Measurements from ENCODE around the gene SLC38A3. TPM values are rescaled to one million over a fixed set of nuclear protein-coding genes. Genes with fewer than 3 reads are reported as not detected.
"Not testable (repeated sequence)": the region's sequence is repeated elsewhere in the genome, so short reads cannot be mapped to it uniquely, and the experiment has no call there.

SLC38A3 gene
- polyA plus RNA-seq, 1 donor: 3.9 TPM

DNA sequence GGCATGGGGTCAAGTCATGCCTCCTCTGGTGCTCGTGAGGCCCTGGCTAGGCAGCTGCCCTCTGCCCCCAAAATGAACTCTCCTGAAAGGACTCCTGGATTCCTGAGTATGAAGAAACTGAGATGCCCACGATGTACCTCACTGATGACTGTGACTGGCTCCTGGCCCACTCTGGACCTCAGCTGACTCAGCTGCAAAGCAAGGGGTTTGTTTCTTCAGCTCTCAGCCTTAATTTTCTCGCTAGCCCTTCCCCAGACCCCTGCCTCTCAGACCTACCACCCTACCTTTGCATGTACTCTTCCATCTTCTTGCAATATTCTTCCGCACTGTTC lies 25.7 kb downstream of the SLC38A3 start:
- DNase-seq (ENCODE audit: low read depth): no peak

DNA sequence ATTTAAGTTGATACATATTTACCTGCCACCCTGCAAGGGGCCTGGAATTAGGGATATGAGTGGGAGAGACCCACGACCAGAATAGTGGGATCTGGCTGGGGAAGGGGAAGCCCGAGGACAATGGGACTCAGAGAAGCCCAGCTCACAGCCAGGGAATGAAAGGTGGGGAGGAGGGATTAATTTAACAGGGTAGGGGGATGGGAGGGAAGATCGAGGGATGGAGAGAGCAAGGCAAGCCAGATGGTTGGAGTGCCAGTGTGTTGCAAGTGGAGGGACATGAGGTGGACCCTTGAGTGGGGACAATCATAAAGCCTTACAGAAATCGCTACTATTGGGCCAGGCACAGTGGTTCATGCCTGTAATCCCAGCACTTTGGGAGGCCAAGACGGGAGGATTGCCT lies 26.5 kb downstream of the SLC38A3 start:
- DNase-seq (ENCODE audit: low read depth): no peak

DNA sequence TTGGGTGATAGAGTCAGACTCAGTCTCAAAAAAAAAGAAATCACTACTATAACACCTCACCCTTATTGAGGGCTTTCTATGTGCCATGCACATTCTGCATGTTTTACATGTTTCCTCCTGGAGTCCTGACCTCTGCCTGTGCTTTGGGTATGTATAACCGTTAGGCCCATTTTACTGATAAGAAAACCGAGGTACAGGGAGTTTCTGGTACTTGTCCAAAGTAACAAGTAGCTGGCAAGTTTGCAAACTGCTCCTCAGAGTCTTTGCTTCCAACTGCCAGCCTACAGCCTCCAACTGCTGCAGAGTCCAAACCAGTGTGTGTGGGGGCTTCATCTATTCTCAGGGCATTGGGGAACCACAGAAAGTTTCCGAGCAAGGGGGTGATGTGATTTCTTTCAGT lies 27.2 kb downstream of the SLC38A3 start:
- no peak for DNase-seq (ENCODE audit: low read depth)

DNA sequence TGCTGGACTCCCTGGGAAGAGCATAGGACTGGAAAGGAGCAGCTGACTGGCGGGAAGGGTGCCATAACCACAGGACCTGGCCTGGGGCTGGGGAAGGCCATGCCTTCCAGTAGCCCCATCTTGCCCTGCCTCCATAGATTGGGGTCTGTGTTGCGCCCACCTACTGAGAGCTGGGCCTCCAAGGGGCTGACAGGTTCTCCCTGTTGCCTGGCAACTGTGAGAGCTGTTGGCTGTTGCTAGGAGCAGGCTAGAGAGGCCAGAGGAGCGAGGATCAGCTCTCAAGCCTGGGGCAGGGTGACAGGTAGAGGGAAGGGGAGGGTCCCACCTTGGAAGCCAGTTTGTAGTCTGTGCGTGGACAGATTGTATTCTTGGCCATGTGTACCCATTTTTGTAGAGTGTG lies 28.1 kb downstream of the SLC38A3 start:
- no peak for DNase-seq (ENCODE audit: low read depth)

DNA sequence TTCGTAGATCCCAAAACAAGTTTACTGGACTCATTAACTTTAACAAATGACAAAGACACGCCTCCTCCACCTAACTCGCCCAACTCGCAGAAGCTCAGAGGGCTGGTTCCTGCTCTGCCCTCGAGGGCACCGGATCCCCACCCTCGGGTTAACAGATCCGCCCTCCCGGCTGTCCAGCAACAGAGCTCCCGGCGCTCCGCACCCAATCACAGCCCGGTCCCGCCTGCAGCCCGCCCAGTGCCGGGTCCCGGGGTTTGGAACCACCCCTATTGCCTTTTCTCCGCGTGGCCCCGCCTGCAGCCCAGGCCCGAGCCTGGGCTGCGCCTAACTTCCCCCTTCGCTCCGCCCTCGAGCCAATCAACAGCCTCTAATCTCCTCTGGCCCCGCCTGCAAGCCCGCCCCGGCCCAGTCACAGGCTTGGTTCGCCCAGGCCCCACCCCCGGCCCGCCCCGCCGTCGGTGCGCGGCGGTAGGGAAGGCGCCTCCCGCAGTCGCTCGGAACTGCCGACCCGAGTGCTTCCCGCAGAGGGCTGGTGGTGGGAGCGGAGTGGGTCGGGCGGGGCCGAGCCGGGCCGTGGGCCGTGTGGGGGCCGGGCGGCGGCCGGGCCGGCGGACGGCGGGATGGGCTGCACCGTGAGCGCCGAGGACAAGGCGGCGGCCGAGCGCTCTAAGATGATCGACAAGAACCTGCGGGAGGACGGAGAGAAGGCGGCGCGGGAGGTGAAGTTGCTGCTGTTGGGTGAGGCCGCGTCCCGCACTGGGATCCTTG lies 30.8 kb downstream of the SLC38A3 start, which contains the start of gene GNAI2:
TSS of gene GNAI2 (plus strand) at position 489 of the 768 bp plus-strand sequence. CDS start at position 621, 132 bp downstream.
- peak; percentile 95 for DNase-seq (ENCODE audit: low read depth)

DNA sequence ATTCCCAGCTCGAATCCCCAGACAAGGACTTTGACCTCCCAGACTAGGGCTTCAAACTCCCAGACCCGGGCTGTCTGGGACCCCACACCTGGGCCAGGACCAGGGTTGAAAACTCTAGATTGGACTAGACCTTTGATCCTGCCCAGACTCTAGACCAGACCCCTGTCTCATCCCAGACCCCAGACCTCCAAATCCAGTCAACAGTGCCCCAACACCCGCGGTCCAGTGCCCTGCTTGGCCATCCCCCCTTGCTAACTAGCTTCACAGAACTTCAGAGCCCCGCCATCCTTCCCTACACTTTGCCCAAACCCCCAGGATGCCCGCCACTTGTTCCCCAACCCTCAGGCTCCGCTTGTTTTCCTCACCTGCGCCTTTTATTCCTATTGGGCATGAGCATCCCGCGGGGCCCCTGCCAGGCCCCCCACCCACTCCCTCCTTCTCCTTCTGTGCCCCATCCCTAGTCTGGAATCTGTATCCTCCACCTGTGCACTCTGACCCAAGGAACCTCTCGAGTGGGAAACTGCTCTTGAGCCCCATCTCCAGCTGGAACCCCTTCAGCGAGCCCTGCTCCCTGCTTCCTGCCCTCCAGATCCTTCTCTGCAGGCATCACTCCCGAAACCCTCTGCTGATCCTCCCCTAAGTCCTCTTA lies 31.5 kb downstream of the SLC38A3 start:
- DNase-seq (ENCODE audit: low read depth): no peak

DNA sequence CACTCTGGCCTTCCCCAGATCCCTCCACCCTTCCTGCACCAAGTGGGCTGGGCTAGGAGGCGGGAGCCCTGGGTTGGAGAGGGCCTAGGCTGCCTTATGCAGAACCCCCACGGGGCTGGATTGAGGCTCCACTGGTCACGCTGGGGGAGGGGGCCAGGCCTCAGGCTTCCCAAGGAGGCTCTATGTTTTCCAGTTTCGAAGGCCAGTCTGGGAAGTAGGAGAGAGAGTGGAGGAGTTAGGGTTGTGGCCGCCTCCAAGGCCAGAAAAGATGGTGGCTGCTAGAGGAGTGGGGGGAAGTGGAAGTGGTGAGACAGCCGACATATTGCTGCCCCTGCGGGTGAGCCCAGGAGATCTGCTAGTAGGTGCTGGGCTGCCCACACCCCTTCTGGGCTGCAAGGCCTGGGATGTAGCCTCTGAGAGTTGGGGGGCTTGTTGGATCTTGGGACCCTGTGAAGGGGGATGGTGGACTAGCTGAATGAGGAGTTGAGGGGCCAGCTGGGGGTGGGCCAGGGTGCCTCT lies 32.1 kb downstream of the SLC38A3 start:
- DNase-seq (ENCODE audit: low read depth): no peak

DNA sequence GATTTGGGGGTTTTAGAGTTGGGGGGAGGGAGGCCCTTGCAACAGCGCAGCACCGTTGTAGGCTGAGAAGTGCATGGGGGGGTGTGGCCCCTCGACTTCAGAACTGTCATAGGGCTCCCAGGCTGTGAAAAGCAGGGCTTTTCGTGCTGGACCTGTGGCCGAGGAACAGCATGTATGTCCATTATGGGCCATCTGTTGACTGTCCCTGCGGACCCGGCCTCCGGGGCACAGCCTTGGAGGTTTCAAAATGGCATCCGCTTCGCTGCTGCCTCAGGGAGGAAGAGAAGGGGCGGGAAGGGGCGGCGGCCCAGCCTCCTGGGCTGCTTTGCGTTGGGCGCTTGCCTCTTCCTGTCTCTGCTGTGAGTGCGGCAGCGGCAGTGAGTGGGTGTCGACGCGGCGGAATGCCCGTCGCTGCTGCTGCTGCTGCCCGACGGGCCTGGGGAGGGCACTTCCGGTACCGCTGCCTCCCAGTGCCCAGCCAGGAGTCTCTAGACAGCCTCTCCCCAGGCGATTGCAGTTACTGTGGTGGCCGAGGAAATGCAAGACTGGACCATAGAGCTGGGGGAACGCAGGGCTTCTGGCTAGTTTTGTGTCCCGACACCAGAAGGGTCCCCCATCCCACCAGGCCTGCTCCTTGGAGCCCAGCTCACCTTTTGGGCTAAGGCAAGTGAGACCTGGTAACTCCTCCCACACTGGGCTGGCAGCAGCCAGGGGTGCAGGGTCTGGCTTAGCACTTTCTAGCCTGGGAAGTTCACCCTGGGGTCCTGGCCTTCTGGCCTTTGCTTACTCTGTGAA lies 32.9 kb downstream of the SLC38A3 start:
- no peak for DNase-seq (ENCODE audit: low read depth)

DNA sequence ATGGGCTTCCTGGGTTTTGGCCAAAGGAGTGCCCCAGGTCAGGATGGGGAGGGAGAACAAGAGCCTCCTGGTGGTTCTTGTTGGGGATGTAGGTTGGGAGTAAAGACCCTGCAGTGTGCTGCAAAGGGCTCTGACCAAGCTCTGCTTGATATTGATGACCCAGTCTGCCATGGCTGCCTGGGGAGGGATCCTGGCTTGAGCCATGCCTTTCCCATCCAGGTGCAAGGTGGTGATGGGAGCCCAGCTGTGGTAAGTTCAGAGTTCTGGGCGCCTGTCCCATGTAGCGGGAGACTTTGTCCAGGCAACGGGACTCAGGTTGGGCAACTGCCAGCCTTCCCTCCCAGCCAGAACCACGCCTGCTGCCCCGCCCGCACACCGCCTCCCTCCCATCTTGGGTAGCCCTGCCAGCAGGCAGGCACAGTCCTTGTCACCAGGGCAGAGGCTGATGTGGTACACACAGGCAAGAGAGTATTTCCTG lies 33.5 kb downstream of the SLC38A3 start:
- DNase-seq (ENCODE audit: low read depth): no peak

DNA sequence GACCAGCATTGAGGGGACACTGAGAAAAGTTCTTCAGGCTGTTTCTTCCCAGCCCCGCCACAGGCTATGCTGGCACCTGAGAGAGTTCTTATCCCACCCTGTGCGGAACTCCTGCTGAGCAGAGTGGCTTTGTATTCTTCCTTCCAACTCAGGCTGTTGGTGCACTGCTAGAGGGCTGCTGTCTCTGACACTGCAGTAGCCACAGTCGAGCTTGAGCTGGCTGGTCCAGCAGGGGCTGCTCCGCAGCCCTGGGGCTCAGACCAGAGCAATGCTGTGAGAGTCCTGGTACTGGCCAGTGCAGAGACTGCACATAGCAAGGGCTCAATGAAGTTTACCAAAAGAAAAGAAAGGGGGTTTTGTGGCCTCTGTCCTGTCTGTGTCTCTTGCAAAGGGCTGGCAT lies 34.6 kb downstream of the SLC38A3 start:
- no peak for DNase-seq (ENCODE audit: low read depth)

DNA sequence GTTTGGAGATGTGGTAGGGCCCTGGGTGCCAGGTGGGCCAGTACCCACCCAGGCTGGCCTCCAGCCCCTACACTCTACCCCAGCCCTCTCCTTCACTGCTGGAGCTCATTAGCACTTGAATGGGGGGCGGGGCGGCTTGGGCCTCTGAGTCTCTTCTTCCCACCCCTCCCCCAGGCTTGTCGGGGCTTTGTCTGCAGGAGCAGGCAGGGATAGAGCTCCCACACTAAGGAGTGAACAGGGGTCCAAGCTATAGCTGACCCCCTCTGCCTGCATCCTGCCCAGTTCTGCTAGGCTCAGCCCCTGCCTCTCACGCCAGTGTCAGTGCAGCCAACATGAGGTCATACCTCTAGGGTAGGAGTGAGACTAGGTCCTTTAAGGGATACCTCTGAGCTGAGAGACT lies 36.1 kb downstream of the SLC38A3 start:
- no peak for DNase-seq (ENCODE audit: low read depth)

DNA sequence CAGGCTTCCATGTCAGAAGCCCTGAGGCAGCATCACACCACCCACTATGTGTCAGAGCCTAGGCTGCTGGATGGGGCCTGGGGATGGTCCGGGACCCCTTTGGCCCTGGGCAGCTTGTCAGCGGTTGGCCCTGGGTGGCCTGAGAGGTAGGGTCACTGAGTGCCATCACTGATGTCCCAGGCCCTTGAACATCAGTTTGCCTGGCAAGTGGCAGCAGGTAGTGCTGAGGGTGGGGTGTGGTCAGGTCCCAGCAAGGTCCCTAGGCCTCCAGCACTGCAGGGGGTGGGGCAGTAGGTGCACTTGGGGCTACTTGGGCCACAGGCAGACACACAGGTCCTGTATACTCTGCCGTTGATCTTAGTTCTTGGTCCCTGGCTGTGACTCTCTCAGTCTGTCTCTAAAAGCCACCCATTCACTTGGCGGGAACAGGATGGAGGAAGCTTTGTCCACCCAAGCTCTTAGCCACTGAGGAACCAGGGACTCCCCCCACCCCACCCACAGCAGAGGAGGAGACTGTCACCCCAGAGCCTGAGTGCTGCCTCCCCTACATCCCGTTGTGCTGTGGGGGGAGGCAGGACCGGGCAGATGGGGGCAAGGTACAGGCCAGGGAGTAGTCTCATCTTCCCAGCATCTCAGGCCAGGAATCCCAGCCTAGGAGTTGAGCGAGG lies 36.8 kb downstream of the SLC38A3 start:
- DNase-seq (ENCODE audit: low read depth): no peak

DNA sequence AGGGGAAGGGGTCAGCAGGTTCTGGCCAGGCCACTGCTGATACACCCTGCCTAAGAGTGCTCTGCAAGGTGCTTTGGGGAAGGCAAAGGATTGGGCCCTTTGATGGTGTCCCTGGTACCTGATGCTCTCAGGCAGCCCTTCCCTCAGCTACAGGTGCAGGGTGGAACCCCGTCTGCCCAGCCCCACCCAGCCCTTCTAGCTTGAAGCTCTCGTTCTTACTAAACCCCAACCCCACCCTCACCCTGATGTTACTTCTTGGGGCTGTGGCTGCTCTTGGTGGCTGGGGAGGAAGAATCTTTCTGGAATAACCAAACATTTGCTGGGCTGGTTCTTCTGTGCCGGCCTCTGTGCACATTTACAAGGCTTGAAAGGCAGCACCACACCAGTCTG lies 37.3 kb downstream of the SLC38A3 start:
- no peak for DNase-seq (ENCODE audit: low read depth)

DNA sequence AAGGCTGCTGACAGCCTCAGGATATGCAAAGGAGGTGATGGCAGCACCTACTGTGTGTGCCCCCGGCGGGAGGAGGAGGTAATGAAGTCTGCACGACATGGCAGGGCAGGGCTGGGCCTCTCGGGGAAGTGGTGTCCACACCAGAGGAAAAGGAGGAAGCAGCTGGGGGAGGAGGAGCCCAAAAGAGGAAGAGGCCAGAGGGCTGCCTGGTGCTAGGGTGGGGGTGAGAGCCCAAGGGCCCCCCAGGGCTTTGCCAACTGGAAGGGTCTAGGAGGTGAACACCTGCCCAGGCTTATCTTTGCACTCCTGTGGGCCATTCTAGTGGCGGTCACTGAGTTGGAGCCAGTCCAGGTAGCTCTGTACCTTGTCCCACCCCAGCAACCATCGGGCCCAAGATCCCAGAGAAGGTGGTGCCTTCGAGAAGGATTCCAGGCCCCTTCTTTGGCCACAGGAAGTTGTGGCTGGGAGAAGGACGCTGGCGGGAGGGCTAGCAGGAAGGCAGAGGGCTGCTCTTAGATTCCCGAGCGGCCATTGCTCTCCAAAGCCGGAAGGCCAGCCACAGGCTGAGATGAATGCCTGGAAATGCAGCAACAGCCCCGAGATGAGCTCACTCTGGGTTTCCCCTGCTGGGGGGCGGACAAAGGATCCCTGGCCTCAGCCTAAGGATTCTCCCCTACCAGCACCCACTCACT lies 37.9 kb downstream of the SLC38A3 start:
- no peak for DNase-seq (ENCODE audit: low read depth)

DNA sequence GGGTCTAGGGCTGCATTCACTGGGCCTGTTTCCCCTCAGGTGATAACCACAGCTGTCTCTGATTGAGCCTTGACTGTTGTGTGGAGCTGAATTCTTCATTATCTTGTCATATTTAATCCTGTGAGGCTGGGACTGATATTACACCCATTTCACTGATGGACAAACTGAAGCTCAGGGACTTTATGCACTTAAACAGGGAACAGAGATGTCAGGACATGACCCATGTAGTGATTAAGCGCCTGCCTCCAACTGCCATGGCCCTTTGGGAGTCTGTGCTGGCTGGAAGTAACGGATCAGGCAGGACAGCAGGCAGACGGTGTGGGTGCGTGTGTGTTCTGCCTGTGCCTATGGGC lies 38.4 kb downstream of the SLC38A3 start:
- DNase-seq (ENCODE audit: low read depth): no peak

DNA sequence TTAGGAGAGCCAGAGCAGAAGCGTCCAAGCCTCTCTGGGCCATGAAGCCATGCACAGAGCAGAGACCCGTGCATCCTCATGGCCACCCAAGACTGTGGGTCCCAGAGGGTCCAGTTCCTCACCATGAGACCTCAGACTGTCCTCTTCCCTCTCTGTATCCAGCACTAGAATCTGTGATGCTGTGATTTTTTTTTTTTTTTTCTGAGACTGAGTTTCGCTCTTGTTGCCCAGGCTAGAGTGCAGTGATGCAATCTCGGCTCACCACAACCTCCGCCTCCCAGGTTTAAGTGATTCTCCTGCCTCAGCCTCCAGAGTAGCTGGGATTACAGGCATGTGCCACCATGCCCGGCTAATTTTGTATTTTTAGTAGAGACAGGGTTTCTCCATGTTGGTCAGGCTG lies 39.7 kb downstream of the SLC38A3 start:
- not testable (repeated sequence) for DNase-seq (ENCODE audit: low read depth)

DNA sequence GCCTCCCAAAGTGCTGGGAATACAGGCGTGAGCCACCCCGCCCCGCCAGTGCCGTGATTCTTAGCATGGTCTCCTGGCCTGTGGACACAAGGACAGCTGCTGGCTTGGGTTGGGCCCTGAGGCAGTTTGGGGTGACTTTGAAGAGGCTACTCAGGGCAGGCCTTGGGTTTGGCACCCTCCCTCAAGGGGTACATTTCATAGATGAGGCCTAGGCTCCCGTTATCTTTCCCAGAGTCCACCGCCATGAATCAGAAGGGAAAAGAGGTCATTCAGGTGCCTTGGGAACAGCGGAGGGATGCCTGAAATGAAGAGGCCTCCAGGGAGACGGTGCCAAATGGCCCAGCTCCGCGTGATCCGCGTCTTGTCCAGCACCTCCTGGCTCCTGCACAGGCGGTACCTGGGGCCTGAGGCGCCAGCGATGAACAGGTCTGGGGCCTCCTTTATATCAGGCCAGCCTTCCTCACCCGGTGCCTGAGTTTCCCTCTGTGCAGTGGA lies 40.2 kb downstream of the SLC38A3 start:
- no peak for DNase-seq (ENCODE audit: low read depth)

DNA sequence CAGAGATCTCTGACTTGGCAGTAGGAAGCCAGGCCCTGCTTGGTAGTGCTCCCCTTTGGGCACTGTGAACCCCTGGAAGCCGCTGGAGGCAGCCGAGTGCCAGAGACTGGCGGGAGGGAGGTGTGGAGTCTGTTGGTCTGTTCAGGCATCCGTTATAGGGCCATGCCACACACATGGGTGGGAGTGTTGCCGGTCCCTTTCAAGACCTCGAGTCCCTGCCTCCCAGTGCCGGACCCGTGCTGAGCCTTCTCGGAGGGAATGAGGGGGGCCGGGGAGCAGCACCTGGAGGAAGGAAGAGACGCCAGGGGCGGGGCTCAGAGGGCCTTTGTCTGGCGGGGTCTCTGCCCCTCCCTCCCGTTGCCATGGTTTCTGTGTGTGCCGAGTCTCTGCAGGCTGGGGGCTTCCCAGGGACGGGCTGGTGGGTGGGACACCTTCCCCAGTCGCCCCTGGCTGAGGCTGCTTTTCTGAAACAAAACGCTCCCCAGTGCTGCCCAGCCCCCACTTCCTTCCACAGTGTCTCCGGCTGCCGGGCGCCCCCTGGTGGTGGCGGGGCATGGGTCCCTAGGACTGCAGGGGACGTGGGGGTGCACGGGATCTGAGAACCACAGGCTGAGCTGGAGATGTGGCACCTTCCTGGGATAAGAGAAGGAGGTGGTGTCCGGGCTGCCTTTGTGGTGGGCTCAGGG lies 40.9 kb downstream of the SLC38A3 start:
- no peak for DNase-seq (ENCODE audit: low read depth)

DNA sequence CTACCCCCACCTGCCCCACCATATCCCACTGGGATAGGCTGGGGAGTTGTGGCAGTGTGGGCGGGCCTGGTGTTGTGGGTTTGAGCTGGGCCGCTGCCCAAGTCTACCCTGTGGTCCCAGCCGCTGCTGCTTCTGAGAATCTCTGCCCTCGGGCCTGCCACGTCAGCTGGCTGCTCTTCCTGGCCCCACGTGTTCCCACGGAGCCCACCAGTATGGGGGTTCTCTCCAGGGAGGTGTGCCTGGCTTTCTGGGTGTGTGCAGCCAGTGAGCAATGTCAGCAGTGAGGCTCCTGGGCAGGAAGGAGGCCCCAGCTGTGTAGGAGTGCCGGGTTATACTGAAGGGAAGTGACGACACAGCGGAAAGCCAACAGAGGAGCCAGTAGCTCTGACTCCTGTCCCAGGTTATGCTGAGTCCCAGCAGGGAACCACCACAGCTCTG lies 41.5 kb downstream of the SLC38A3 start:
- no peak for DNase-seq (ENCODE audit: low read depth)

DNA sequence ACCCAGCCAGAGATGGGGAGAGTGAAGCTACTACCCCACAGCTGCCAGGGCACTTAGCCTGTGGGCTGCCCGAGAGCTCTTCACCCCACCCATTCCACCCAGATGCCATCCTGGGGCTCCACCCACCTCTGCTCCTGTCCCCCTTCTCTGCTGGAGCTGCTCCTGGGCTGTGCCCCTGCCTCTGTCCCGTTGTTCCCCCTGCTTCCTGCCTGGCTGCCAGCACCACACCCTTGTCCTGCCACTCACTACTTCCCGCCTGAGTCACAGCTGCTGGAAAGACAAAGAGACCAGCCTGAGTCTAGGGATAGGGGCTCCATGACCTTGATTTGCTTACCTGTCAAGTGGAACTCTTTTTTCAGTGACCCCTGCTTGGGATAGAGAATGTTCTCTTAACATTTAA lies 43.3 kb downstream of the SLC38A3 start:
- no peak for DNase-seq (ENCODE audit: low read depth)

Data from forelimb muscle (tissue), 1 donor.